ENCODE data around the gene PNO1. TPM values are rescaled to one million over a fixed set of nuclear protein-coding genes. Genes with fewer than 3 reads are reported as not detected.

Gene PNO1
- total RNA-seq, 2 experiments from 2014 or later = 25.1 to 26.2 TPM

DNA sequence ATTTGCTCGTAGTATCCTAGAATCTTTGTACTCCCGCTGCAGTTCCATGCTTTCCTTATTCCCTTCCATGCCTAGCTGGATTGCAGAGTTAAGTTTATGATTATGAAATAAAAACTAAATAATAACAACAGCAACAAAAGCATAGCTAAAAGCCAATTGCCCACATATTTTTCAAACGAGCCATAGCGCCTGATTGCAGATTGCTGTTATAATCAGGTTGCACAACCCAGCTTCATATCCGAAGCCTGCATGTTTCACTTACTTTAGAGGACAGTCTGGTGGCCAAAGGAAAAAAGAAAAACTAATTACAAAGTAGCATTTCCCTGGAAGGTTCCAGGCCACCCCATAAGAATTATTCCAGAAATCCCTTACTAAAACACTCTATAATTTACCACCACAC, 31.9 kb upstream of the PNO1 start:
- POLR2A ChIA-PET = no interaction called here
- Mint-ChIP-seq H3K27me3 (no peaks in the 10 kb centered on the region), H3K36me3 (ENCODE audit: low read depth) (peaks cover 2% of the 10 kb centered on the region), H3K4me3 (no peak overlapping the region), H3K27ac (no peak overlapping the region), H3K4me1 (ENCODE audit: low read depth) (peaks cover 2% of the 10 kb centered on the region), H3K9me3 (no peaks in the 10 kb centered on the region)
- CTCF ChIA-PET = interaction anchor here (1.2 to 1.9 kb wide), 2 partner anchors 60 to 157 kb away, joined by 4 to 5 read pairs; no protein-coding TSS in a partner anchor
- TF ChIP-seq, protein P1, sequence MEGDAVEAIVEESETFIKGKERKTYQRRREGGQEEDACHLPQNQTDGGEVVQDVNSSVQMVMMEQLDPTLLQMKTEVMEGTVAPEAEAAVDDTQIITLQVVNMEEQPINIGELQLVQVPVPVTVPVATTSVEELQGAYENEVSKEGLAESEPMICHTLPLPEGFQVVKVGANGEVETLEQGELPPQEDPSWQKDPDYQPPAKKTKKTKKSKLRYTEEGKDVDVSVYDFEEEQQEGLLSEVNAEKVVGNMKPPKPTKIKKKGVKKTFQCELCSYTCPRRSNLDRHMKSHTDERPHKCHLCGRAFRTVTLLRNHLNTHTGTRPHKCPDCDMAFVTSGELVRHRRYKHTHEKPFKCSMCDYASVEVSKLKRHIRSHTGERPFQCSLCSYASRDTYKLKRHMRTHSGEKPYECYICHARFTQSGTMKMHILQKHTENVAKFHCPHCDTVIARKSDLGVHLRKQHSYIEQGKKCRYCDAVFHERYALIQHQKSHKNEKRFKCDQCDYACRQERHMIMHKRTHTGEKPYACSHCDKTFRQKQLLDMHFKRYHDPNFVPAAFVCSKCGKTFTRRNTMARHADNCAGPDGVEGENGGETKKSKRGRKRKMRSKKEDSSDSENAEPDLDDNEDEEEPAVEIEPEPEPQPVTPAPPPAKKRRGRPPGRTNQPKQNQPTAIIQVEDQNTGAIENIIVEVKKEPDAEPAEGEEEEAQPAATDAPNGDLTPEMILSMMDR (IDR thresholded peaks at IDR 0.05) = no peak
- intact Hi-C loops (cut with micrococcal nuclease) = loop anchor here (10.0 kb wide), 1 partner anchor 299 kb away; no protein-coding TSS in a partner anchor
- DNase-seq = no peak
- no peak for ATAC-seq

DNA sequence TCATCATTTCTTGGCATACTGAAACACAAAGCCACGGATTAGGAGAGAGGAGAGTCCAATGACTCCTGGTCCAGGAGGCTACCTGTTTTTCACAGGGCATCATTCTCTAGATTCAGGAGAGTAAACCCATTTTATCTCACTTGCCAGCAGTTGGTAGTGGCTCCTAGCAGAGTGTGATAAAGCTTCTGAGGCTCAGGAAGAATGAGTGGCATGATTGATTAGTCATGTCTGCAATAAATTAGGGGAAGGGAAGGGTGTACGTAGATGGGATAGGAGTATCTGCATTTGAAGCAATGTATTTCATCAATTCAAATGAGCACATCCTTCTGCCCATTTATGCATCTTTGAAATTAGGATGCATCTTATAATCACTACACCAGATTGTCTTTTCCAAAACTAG, 31.1 kb upstream of the PNO1 start:
- intact Hi-C loops (cut with micrococcal nuclease) = loop anchor here (10.0 kb wide), 1 partner anchor 298 kb away; no protein-coding TSS in a partner anchor
- no peaks in the 10 kb centered on the region for H3K9me3 Mint-ChIP-seq
- no peaks in the 10 kb centered on the region for H3K27me3 Mint-ChIP-seq
- POLR2A ChIA-PET = no interaction called here
- peaks cover 2% of the 10 kb centered on the region for H3K36me3 Mint-ChIP-seq (ENCODE audit: low read depth)
- no peak for ATAC-seq
- TF ChIP-seq, protein P1 (IDR thresholded peaks at IDR 0.05) = no peak
- DNase-seq = no peak
- CTCF ChIA-PET = interaction anchor here (1.4 to 1.9 kb wide), 2 partner anchors 60 to 156 kb away, joined by 4 to 7 read pairs; no protein-coding TSS in a partner anchor
- H3K27ac Mint-ChIP-seq = no peak overlapping the region
- H3K4me3 Mint-ChIP-seq = no peak overlapping the region
- peaks cover 2% of the 10 kb centered on the region for H3K4me1 Mint-ChIP-seq (ENCODE audit: low read depth)

DNA sequence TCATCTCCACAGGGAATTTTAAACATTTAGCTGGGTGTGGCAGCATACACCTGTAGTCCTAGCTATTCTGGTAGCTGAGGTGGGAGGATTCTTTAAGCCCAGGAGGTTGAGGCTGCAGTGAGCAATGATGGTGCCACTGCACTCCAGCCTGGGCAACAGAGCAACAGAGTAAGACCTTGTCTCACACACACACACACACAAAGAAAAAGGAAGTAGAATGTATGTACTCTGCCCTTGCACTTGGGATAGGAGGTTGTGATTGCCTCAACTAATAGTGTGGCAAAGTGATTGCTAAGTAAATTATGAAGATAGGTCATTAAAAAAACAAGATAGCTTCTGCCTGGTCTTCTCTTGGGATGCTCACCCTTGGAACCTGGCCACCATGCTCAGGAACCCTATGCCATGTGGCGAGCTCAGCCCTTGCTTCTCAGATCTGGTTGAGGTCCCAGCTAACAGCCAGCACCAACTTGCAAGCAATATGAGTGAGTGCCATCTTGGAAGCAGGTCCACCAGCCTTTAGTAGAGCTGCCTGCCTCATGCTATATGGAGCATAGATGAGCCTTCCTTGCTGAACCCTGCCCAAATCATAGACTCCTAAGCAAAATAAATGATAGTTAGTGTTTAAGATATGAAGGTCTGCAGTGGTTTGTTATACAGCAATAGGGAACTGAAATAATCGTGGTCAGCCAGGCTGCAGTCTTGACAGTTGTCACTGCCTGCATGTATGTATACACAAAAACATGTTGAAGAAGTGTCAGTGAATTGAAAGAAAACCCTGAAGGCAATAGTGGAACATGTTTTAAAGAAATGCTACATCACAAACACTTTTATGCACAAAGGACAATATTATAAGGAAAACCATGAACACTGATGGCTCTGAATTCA, 30.1 kb upstream of the PNO1 start:
- POLR2A ChIA-PET = no interaction called here
- no peak overlapping the region for H3K4me3 Mint-ChIP-seq
- ATAC-seq (no peak), DNase-seq (no peak)
- peaks cover 2% of the 10 kb centered on the region for H3K36me3 Mint-ChIP-seq (ENCODE audit: low read depth)
- H3K4me1 Mint-ChIP-seq (ENCODE audit: low read depth) = no peaks in the 10 kb centered on the region
- TF ChIP-seq, protein P1 (IDR thresholded peaks at IDR 0.05) = no peak
- CTCF ChIA-PET = interaction anchor here (0.7 to 1.4 kb wide), 4 partner anchors 9 to 156 kb away, joined by 3 to 7 read pairs (median 3); no protein-coding TSS in a partner anchor
- intact Hi-C loops (cut with micrococcal nuclease) = loop anchor here (10.0 kb wide), 1 partner anchor 297 kb away; no protein-coding TSS in a partner anchor
- H3K27ac Mint-ChIP-seq = no peak overlapping the region
- H3K27me3 Mint-ChIP-seq = no peaks in the 10 kb centered on the region
- H3K9me3 Mint-ChIP-seq = no peaks in the 10 kb centered on the region

DNA sequence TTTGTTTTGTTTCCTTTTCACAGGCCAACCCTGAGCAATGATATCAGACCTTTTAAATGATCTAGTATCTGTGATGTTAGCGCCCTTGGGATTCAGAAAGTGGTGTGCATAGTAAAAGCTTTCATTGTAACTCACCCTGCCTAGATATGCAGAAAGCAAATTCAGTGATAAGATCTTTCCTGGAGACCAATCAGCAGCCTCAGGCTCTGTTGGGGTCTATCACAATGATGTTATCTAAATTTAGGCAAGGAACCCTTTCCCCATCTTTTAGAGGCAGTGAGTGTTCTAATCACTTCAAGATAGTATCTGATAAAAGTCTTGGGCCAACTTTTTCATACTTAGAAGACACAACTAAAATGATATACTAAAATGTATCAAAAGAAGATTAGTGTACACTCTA, 23.6 kb upstream of the PNO1 start:
- H3K4me1 Mint-ChIP-seq (ENCODE audit: low read depth) = peaks cover 2% of the 10 kb centered on the region
- CTCF ChIA-PET = interaction anchor here (3.0 kb wide), 1 partner anchor 11 kb away, joined by 20 read pairs; no protein-coding TSS in a partner anchor
- intact Hi-C loops (cut with micrococcal nuclease) = no loop called here

More for the DNA sequence above, 23.6 kb upstream of the PNO1 start:
- no peak overlapping the region for H3K27ac Mint-ChIP-seq
- peaks cover 15% of the 10 kb centered on the region for H3K36me3 Mint-ChIP-seq (ENCODE audit: low read depth)
- no peak for ATAC-seq
- no peak overlapping the region for H3K4me3 Mint-ChIP-seq
- POLR2A ChIA-PET = no interaction called here
- H3K9me3 Mint-ChIP-seq = no peaks in the 10 kb centered on the region
- DNase-seq = no peak
- TF ChIP-seq, protein P1 (IDR thresholded peaks at IDR 0.05) = no peak
- H3K27me3 Mint-ChIP-seq = no peaks in the 10 kb centered on the region
